ENCODE results near the gene SGSM1. TPM values are rescaled to one million over a fixed set of nuclear protein-coding genes. Genes with fewer than 3 reads are reported as not detected.
A peak's percentile ranks its signal among the peaks of the same experiment; 100 is the strongest.

SGSM1 gene
- total RNA-seq, 3 donors from 2014 or later, result 0.16 to 2.9 (median 1.9) TPM

DNA sequence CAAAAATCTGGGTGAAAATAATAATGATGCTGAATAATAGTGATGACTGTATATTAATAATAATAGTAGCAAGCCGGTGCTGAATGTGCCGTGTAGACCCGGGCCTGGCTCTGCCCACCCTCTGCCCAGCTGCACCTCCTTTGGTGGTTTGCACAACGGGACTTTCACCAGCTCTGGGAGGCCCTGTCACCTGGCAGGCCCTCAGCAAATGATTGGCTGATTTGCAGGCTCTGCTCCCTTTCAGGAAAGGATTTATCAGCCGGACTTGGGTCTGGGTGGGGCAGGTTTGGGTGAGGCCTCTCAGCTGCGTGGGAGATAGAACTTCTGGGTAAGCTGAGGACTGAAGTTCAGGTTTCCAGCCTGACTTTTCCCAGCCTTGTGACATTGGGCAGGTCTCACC, 167.9 kb downstream of the SGSM1 start:
- Histone ChIP-seq H3K27me3 (no peaks in the 10 kb centered on the region), H3K4me3 (no peak overlapping the region), H3K4me1 (peaks cover 8 to 20% of the 10 kb centered on the region in 2 donors), H3K36me3 (no peaks in the 10 kb centered on the region), H3K9me3 (no peaks in the 10 kb centered on the region), H3K27ac (no peak overlapping the region)
- TF ChIP-seq POLR2AphosphoS5 (IDR thresholded peaks at IDR 0.05) (no peak), POLR2A (IDR thresholded peaks at IDR 0.05) (no peak), CTCF (IDR thresholded peaks at IDR 0.05) (no peak)
- intact Hi-C loops (cut with DNase I; ENCODE audit: low total_unique reads), result no loop called here
- DNase-seq (ENCODE audit: low spot score in 2 of 2), result no peak

GRCh38 chr22:24975125-24975640, 169.2 kb downstream of the SGSM1 start:
- no peak overlapping the region for H3K4me3 ChIP-seq
- DNase-seq (ENCODE audit: low spot score in 2 of 2), result no peak
- intact Hi-C loops (cut with DNase I; ENCODE audit: low total_unique reads), result no loop called here
- H3K36me3 ChIP-seq, result no peaks in the 10 kb centered on the region
- H3K9me3 ChIP-seq, result no peaks in the 10 kb centered on the region
- no peaks in the 10 kb centered on the region for H3K27me3 ChIP-seq
- no peak overlapping the region for H3K27ac ChIP-seq
- TF ChIP-seq POLR2A (IDR thresholded peaks at IDR 0.05), result no peak
- TF ChIP-seq CTCF (IDR thresholded peaks at IDR 0.05), result no peak
- TF ChIP-seq POLR2AphosphoS5 (IDR thresholded peaks at IDR 0.05), result no peak
- H3K4me1 ChIP-seq, result peaks cover 8 to 13% of the 10 kb centered on the region in 2 donors

DNA sequence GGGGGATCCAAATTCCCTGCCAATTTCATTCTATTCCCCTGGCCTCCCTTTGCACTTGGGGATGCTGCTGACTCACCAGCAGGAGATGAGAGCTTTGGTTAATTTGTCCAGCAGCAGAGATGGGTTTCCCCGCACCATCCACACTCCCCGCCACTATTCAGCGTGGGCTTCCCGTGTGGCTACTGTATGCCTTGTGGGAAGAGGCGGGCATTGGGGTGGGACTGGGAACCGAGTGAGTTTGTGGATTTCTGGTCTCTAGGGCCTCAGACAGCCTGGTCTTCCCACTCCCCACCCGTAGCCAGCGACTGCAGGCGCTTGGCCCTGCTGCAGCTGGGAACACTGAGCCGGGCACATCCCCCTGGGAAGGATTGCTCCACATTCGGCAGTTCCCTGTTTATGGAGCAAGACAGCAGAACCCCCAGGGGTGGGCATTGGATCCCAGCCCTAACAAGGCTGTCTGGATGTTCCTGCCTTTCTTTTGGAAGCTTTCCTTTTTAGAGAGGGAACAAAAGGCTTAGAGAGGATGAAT, 169.9 kb downstream of the SGSM1 start:
- DNase-seq (ENCODE audit: low spot score in 2 of 2), result peak in 1 of 2 donors; percentile 71
- intact Hi-C loops (cut with DNase I; ENCODE audit: low total_unique reads), result no loop called here
- Histone ChIP-seq H3K4me1 (peaks cover 8 to 13% of the 10 kb centered on the region in 2 donors), H3K9me3 (no peaks in the 10 kb centered on the region), H3K27me3 (no peaks in the 10 kb centered on the region), H3K27ac (peak overlapping the region; percentile 86), H3K4me3 (peak overlapping the region in 2 of 3 donors; percentile 9 to 40), H3K36me3 (no peaks in the 10 kb centered on the region)
- TF ChIP-seq POLR2AphosphoS5 (IDR thresholded peaks at IDR 0.05) (peak in 1 of 3 donors; percentile 43), CTCF (IDR thresholded peaks at IDR 0.05) (no peak), POLR2A (IDR thresholded peaks at IDR 0.05) (no peak)

- intact Hi-C loops (cut with DNase I; ENCODE audit: low total_unique reads), result no loop called here
- Histone ChIP-seq H3K4me1 (peaks cover 8 to 13% of the 10 kb centered on the region in 2 donors), H3K36me3 (no peaks in the 10 kb centered on the region), H3K27me3 (no peaks in the 10 kb centered on the region), H3K27ac (peak overlapping the region; percentile 86), H3K4me3 (peak overlapping the region in 2 of 3 donors; percentile 9 to 40), H3K9me3 (no peaks in the 10 kb centered on the region)
- DNase-seq (ENCODE audit: low spot score in 2 of 2), result peak in 1 of 2 donors; percentile 25
- TF ChIP-seq POLR2AphosphoS5 (IDR thresholded peaks at IDR 0.05), result no peak
These were observed 170.6 kb downstream of the SGSM1 start for GRCh38 chr22:24976442-24977218.

Other genes starting within 250 kb of the SGSM1 start
- gene LRRC75B, start 213.1 kb upstream of the SGSM1 start, total RNA-seq, result 10 to 100 TPM; 10.7 to 23.1 (median 20.0) TPM
- 1 to 10 TPM; 3.4 to 8.5 (median 4.6) TPM for gene GGT1, start 203.0 kb upstream of the SGSM1 start, total RNA-seq
- not detected for gene PIWIL3, start 31.5 kb upstream of the SGSM1 start, total RNA-seq
- not detected for gene LHFPL7, start 140.5 kb downstream of the SGSM1 start, total RNA-seq
- 10 to 100 TPM in 2 of 3 donors, 1 to 10 TPM in 1; 9.8 to 62.8 (median 36.4) TPM for gene KIAA1671, start 146.5 kb downstream of the SGSM1 start, total RNA-seq

Measured in breast epithelium (tissue), 4 donors.